HG03439 (cell line): ENCODE measurements around the gene FAM162B.
"Not testable (repeated sequence)": the region's sequence is repeated elsewhere in the genome, so short reads cannot be mapped to it uniquely, and the experiment has no call there.

Experiments used
- ATAC-seq: cut with Tn5 transposase; IDR thresholded peaks from one replicate; pipeline ENCODE4 v1.9.1; 2021; ENCODE audit warnings: mild to moderate bottlenecking, moderate library complexity; ENCODE audit not compliant: unreplicated experiment

Gene FAM162B

GRCh38 chr6:116764961-116765841 lies at the start of gene FAM162B:
Gene FAM162B (minus strand): TSS chr6:116765719. CDS start chr6:116765576, 143 bp downstream.
- ATAC-seq, result no peak

DNA sequence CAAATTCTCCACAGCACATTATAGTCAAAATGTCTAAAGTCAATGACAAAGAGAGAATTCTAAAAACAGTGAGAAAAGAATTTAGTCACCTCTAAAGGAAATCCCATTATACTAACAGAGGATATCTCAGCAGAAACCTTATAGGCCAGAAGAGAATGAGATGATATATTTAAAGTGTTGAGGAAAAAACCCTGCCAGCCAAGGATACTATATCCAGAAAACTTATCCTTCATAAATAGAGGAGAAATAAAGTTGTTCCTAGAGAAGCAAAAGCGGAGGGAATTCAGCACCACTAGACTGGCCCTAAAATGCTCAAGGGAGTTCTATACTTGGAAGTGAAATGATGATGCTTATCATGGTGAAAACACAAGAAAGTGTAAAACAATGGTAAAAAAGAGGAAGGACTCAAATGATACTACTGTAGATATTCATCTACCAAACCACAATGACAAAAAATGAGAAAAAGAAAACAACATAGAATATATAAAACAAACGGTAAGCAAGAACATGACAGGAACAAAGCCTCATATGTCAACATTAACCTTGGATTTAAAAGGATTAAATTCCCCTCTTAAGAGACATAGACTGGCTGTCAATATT lies 46.6 kb upstream of the FAM162B start:
- ATAC-seq, result no peak

- ATAC-seq, result no peak
Measured at GRCh38 chr6:116801971-116802370, 36.5 kb upstream of the FAM162B start.

DNA sequence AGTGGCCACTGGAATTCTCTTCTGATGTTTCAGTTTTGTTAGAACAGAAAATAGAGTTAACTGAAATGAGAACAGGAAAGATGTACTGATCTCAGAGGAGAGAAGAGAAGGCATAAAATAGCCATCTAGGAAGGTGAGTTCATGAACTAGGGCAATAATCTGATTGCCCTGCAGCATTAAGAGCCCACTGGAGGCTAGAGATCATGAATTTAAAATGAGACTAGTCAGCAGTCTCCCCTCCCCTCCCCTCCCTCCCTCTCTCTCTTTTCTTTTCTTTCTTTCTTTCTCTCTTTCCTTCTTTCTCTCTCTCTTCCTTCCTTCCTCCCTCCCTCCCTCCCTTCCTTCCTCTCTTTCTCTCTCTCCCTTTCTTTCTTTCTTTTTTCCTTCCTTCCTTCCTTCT lies 34.4 kb upstream of the FAM162B start:
- ATAC-seq, result no peak

DNA sequence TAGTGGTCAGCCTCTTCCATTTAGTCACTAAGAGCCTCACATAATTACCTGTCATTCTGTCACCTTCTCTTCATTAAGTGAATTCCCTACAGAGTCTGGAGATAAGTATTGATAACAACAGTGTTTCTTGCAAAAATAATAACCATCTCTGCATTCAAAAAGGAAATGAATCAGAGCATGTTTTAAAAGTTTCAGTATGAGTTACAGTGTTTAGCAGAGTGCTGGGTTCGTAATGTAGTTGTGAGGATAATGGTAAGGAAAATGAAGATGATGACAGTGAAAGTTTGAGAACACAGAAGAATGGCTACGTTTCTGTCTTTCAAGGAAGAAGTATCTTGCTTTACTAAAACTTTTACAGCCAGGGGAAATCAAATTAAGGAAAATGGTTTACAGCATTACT lies 32.1 kb upstream of the FAM162B start:
- no peak for ATAC-seq

DNA sequence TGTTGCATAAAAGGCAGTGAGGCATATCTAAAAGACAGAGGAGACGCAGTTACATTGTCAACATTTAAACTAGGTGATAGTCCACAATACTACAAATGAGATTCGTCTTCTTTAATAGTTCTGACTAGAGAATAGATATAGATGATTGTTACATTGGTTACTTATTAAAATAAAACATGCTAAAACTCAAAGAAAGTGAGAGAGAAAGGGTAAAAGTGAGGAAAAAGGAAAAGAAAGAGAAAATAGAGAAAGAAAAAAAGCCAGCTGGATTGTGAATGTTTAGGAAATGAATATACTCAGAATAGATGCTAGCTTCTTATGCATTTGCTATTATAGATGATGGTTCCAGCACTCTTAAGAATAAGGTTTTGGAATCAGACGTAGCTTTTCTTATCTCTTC lies 27.7 kb upstream of the FAM162B start:
- no peak for ATAC-seq

DNA sequence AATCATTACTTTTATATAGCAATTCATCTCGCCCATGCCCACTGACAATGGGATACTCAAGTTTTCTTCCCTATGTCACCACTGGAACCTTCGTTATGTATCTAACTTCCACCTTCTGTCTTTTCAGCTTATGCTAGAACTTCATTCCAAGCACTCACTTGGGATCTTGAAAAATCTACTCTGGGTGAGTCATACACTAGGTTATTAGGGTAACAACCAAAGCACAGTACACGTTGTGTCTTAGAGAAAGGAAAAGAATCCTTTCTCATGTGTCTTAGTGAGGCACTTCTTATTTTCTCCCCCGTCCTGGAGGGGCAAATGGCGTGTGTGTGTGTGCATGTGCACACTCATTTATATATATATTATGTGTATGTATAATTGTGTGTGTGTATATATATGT lies 18.3 kb upstream of the FAM162B start:
- no peak for ATAC-seq

DNA sequence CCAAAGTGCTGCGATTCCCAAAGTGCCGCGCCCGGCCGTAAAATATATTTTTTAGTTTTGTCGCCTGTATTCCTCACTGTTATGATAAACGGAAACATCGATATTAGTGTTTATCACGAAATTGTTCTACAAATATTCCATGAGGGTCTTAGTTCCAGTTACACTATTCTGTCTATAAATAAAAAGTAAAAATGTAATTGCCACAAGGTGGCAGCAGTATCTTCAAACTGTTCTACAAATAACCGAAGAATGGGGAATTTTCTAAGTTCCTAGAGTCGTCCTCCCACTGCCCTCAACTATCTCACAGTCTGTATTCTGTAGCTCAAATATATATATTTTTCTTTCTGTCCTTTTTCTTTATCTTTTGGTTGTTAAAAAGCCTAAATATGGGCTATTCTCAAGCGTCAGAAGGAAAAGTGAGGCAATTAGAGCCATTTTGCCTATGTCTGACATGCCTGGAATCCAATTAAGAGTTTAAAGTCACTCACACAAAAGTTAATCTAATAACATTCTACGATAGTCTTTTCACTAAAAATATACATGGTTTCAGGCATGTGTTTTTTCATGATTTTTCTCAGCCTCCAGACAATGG lies 14.2 kb upstream of the FAM162B start:
- no peak for ATAC-seq

GRCh38 chr6:116773886-116774285 lies 8.4 kb upstream of the FAM162B start:
- no peak for ATAC-seq

- ATAC-seq, result no peak
Measured at GRCh38 chr6:116772450-116772849, 6.9 kb upstream of the FAM162B start.

- no peak for ATAC-seq
Measured at GRCh38 chr6:116767715-116768114, 2.2 kb upstream of the FAM162B start.

- ATAC-seq, result no peak
Measured at GRCh38 chr6:116766506-116767176, 1.1 kb upstream of the FAM162B start.

DNA sequence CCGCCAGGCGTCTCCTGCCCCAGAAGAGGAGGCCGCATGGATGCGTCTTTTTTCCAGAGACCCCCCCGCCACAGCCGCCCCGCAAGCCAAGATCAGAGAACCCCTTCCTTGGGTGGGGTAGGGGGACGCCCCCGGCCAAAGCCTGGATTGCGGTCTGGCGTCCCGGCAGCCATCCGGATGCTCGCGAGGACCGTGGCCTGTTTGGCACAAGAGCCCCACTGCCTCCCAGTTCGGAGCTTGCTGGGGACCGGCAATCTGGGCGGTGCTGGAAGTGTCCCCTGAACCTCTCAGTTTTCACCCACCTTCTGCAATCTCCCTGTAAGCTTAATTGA lies 924 bp downstream of the FAM162B start:
- no peak for ATAC-seq

GRCh38 chr6:116763906-116764628 lies 1.5 kb downstream of the FAM162B start:
- no peak for ATAC-seq

- ATAC-seq, result no peak
Measured at GRCh38 chr6:116763048-116763447, 2.5 kb downstream of the FAM162B start.

- no peak for ATAC-seq
Measured at GRCh38 chr6:116762235-116762634, 3.3 kb downstream of the FAM162B start.

GRCh38 chr6:116761779-116762178 lies 3.7 kb downstream of the FAM162B start:
- ATAC-seq, result no peak

DNA sequence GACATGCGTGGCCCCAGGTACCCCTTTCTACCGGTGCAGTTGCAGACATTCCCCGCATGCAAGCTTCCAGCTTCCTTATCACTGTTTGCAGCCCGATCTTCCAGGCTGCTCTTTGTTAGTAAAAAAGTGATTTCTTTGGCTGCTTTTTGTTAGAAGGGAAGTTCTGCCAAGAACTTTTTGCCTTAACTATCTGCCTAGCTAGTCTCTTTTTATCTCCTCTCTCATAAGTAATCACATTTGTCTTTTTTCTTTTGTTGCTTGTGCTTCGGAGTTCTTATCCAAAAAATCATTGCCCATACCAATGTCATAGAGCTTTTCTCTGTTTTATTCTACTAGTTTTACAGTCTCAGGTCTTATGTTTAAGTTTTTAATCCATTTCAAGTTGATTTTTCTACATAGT lies 20.3 kb downstream of the FAM162B start:
- no peak for ATAC-seq

DNA sequence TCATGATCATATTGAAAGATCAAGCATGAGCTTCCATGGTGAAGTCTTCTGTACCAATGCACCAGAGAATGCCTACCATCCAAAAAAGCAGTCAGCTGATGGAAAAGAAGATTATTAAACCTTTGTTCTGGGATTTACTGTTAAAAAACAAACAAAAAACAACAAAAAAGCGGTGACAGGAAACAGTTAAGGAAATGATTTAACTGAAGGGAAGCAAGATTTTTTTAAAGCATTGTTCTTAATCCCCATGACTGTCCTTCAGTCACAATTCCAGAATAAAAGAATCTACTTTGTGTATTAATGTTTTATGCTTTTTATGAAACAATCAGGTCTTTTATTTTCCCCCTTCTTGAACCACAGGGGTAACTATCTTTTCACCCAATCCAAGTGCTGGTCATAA lies 23.9 kb downstream of the FAM162B start:
- no peak for ATAC-seq

DNA sequence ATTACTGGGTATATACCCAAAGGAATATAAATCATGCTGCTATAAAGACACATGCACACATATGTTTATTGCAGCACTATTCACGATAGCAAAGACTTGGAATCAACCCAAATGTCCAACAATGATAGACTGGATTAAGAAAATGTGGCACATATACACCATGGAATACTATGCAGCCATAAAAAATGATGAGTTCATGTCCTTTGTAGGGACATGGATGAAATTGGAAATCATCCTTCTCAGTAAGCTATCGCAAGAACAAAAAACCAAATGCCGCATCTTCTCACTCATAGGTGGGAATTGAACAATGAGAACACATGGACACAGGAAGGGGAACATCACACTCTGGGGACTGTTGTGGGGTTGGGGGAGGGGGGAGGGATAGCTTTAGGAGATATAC lies 25.0 kb downstream of the FAM162B start:
- ATAC-seq, result not testable (repeated sequence)

DNA sequence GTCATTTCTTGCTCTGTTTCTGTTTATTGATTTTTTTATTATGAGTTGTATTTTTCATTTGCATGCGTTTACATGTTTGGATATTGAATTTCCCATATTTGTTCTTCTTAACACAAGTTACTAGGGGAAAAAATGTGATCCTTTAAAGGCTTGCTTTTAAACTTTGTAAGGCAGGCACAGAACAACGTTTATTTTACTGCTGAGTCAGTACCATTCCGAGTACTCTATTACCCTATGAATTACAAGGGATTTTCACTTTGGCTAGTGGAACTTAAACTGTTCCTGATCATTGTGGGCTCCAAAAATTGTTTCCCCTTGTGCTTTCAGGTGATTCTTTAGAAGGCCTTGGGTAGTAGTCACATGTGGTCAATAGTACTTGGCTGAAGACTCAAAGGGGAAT lies 28.5 kb downstream of the FAM162B start:
- ATAC-seq, result no peak
